SK-N-SH (cell line): ENCODE data around the gene LEO1. TPM values are rescaled to one million over a fixed set of nuclear protein-coding genes. Genes with fewer than 3 reads are reported as not detected.
A peak's percentile ranks its signal among the peaks of the same experiment; 100 is the strongest.

Source experiments
- CTCF ChIA-PET: fragments of 300-600, 350-600 bp; formaldehyde crosslinking; extraction: SDS; loops from one replicate; lab custom pipeline; 2021; lab: Yijun Ruan, JAX
- POLR2A ChIA-PET: fragments of 350-600 bp; sonication (Branson Sonifier 250); formaldehyde crosslinking; extraction: SDS; loops from one replicate; lab custom pipeline; 2020; ENCODE audit warnings: antibody characterized with exemption, inconsistent platforms; lab: Yijun Ruan, JAX
- DNase-seq: peaks from one replicate; pipeline ENCODE4 v3.0.0; 2012
- H2AFZ ChIP-seq: fragments of 200-600 bp; sonication (generic); 2 replicates; pipeline ENCODE4 v1.8.1; 2016; ENCODE audit warnings: antibody characterized with exemption, mild to moderate bottlenecking, low read depth
- H3F3A ChIP-seq: fragments of 200-600 bp; sonication (generic); replicated peaks from 2 replicates; pipeline ENCODE3; 2016; ENCODE audit warnings: antibody characterized with exemption, mild to moderate bottlenecking; ENCODE audit not compliant: insufficient read depth
- H3K27ac ChIP-seq, 2 experiments: fragments of 200-500 bp in 1 of 2; fragments of 200-600 bp in 1 of 2; sonication (Bioruptor generic) in 1 of 2; sonication (generic), shearing (Covaris generic) in 1 of 2; 2 replicates each; pipeline versions ENCODE4 v1.5.1 to v1.6.1; 2014 to 2016; ENCODE audit warnings: low read depth in 2 of 2, inconsistent platforms in 1 of 2, low read length in 1 of 2, mild to moderate bottlenecking in 1 of 2, mixed read lengths in 1 of 2
- H3K27me3 ChIP-seq: fragments of 200-600 bp; sonication (generic), shearing (Covaris generic); 2 replicates; pipeline ENCODE4 v1.6.1; 2016; ENCODE audit warnings: mixed run types; ENCODE audit not compliant: insufficient read depth
- H3K36me3 ChIP-seq, 2 experiments: fragments of 200-500 bp in 1 of 2; fragments of 200-600 bp in 1 of 2; sonication (Bioruptor generic) in 1 of 2; sonication (generic) in 1 of 2; replicated peaks in 1 of 2; 2 replicates each; pipeline versions ENCODE3 to v1.5.1; 2014 to 2016; ENCODE audit warnings: low read length in 1 of 2, mild to moderate bottlenecking in 1 of 2; ENCODE audit not compliant: insufficient read depth in 2 of 2, control insufficient read depth in 1 of 2
- H3K4me1 ChIP-seq, 2 experiments: fragments of 200-500 bp in 1 of 2; fragments of 200-600 bp in 1 of 2; sonication (Bioruptor generic) in 1 of 2; sonication (generic), shearing (Covaris generic) in 1 of 2; 2 replicates each; pipeline versions ENCODE4 v1.5.1 to v1.6.1; 2014 to 2016; ENCODE audit warnings: low read depth in 1 of 2, low read length in 1 of 2, mixed run types in 1 of 2; ENCODE audit not compliant: insufficient read depth in 2 of 2, control insufficient read depth in 1 of 2
- H3K4me2 ChIP-seq: fragments of 200-600 bp; sonication (generic), shearing (Covaris generic); 2 replicates; pipeline ENCODE4 v1.6.1; 2017; ENCODE audit warnings: mixed run types
- H3K4me3 ChIP-seq, 2 experiments: fragments of 200-500 bp in 1 of 2; fragments of 200-600 bp in 1 of 2; sonication (Bioruptor generic) in 1 of 2; sonication (generic), shearing (Covaris generic) in 1 of 2; 2 replicates each; pipeline versions ENCODE4 v1.5.1 to v1.8.1; 2014 to 2016; ENCODE audit warnings: low read depth in 2 of 2, inconsistent platforms in 1 of 2, low read length in 1 of 2, mild to moderate bottlenecking in 1 of 2, mixed read lengths in 1 of 2, moderate library complexity in 1 of 2
- H3K79me2 ChIP-seq: fragments of 200-600 bp; sonication (generic); 2 replicates; pipeline ENCODE4 v1.8.1; 2017; ENCODE audit warnings: mild to moderate bottlenecking; ENCODE audit not compliant: insufficient read depth
- H3K9ac ChIP-seq: fragments of 200-600 bp; sonication (generic); 2 replicates; pipeline ENCODE4 v1.6.1; 2017; ENCODE audit warnings: mixed run types
- H3K9me2 ChIP-seq: fragments of 200-600 bp; sonication (generic); 2 replicates; pipeline ENCODE4 v1.6.1; 2017; ENCODE audit warnings: mixed run types
- H3K9me3 ChIP-seq: fragments of 200-600 bp; sonication (generic); 2 replicates; pipeline ENCODE4 v1.6.1; 2017; ENCODE audit warnings: mixed run types, mild to moderate bottlenecking, moderate library complexity
- H4K20me1 ChIP-seq: fragments of 200-600 bp; sonication (generic); 2 replicates; pipeline ENCODE4 v1.6.1; 2017; ENCODE audit warnings: mild to moderate bottlenecking, mixed run types; ENCODE audit not compliant: insufficient read depth
- CHD2 ChIP-seq: fragments of 150-350 bp; IDR thresholded peaks from 2 replicates; pipeline ENCODE4 v1.6.1; 2018; ENCODE audit warnings: low read length; ENCODE audit not compliant: partially characterized antibody
- ELF1 ChIP-seq: IDR thresholded peaks from 2 replicates; pipeline ENCODE4 v1.4.0; 2012
- EP300 ChIP-seq, 2 experiments: IDR thresholded peaks; 2 replicates each; pipeline versions ENCODE4 v1.4.0 to v1.6.1; 2012; ENCODE audit warnings: borderline replicate concordance in 1 of 2, low read depth in 1 of 2, low read length in 1 of 2
- EZH2phosphoT487 ChIP-seq: fragments of 200-600 bp; sonication (generic); IDR thresholded peaks from 2 replicates; pipeline ENCODE4 v1.6.1; 2017; ENCODE audit warnings: low read depth, mixed run types, mild to moderate bottlenecking, antibody characterized with exemption, moderate library complexity, borderline replicate concordance
- FOSL2 ChIP-seq: IDR thresholded peaks from 2 replicates; pipeline ENCODE4 v1.4.0; 2012; ENCODE audit warnings: low read depth, mild to moderate bottlenecking, moderate library complexity, borderline replicate concordance
- FOXJ3 ChIP-seq: sonication (generic); formaldehyde crosslinking; IDR thresholded peaks from 2 replicates; pipeline ENCODE4 v1.5.1; 2020; ENCODE audit warnings: mild to moderate bottlenecking, missing genetic modification reagents
- FOXM1 ChIP-seq: IDR thresholded peaks from 2 replicates; pipeline ENCODE4 v1.4.0; 2012; ENCODE audit warnings: low read depth, mild to moderate bottlenecking
- GABPA ChIP-seq: IDR thresholded peaks from 2 replicates; pipeline ENCODE4 v1.4.0; 2012; ENCODE audit warnings: low read depth, mild to moderate bottlenecking
- JUND ChIP-seq: IDR thresholded peaks from 2 replicates; pipeline ENCODE4 v1.4.0; 2012
- MXI1 ChIP-seq: IDR thresholded peaks from 2 replicates; pipeline ENCODE4 v1.6.1; 2012; ENCODE audit warnings: mild to moderate bottlenecking, low read depth, low read length, improper control_type of control experiment
- NRF1 ChIP-seq: IDR thresholded peaks from 2 replicates; pipeline ENCODE4 v1.6.1; 2012; ENCODE audit warnings: low read depth, mild to moderate bottlenecking, low read length
- RCOR1 ChIP-seq: fragments of 150-350 bp; IDR thresholded peaks from 2 replicates; pipeline ENCODE4 v1.6.1; 2017; ENCODE audit warnings: antibody characterized with exemption, low read length
- RFX5 ChIP-seq: IDR thresholded peaks from 2 replicates; pipeline ENCODE4 v1.6.1; 2012; ENCODE audit warnings: mild to moderate bottlenecking, improper control_type of control experiment, low read length
- RXRA ChIP-seq: IDR thresholded peaks from 2 replicates; pipeline ENCODE4 v1.4.0; 2012; ENCODE audit warnings: low read depth, mild to moderate bottlenecking, borderline replicate concordance
- SMC3 ChIP-seq: IDR thresholded peaks from 2 replicates; pipeline ENCODE4 v1.6.1; 2012; ENCODE audit warnings: low read depth, low read length, improper control_type of control experiment
- TAF1 ChIP-seq: IDR thresholded peaks from 2 replicates; pipeline ENCODE4 v1.6.1; 2012; ENCODE audit warnings: low read depth, mild to moderate bottlenecking, low read length, moderate library complexity, borderline replicate concordance
- TCF12 ChIP-seq: IDR thresholded peaks from 2 replicates; pipeline ENCODE4 v1.4.0; 2012
- USF2 ChIP-seq: fragments of 150-350 bp; IDR thresholded peaks from 2 replicates; pipeline ENCODE4 v1.6.1; 2017; ENCODE audit warnings: antibody characterized with exemption, low read length, low read depth, borderline replicate concordance
- YY1 ChIP-seq: IDR thresholded peaks from 2 replicates; pipeline ENCODE4 v1.4.0; 2012; ENCODE audit warnings: low read depth, mild to moderate bottlenecking
- WGBS: methylation state at CpG from one replicate; pipeline ENCODE4 v1.1.6; 2017; ENCODE audit warnings: low lambda C conversion rate; 5-methylcytosine and 5-hydroxymethylcytosine counted together
- polyA plus RNA-seq, 3 experiments: library from polyadenylated mRNA; depleted of rRNA; stranded (reverse); fragments of >200 nt; gene quantifications; 2 replicates each; pipeline ENCODE4 v1.2.3, GENCODE V29; 2012
- TF ChIP-seq, protein P1 (sequence below): IDR thresholded peaks from 2 replicates; pipeline ENCODE4 v1.6.1; 2012; ENCODE audit warnings: mild to moderate bottlenecking, low read depth, low read length, moderate library complexity
- TF ChIP-seq, protein P2 (sequence below): IDR thresholded peaks from 2 replicates; pipeline ENCODE4 v1.4.0; 2012; ENCODE audit warnings: low read depth

The LEO1 gene
- polyA plus RNA-seq, 1 of the 3 experiments (the other 2 are of a cell fraction), result 6.7 TPM

- TF ChIP-seq, protein P1, sequence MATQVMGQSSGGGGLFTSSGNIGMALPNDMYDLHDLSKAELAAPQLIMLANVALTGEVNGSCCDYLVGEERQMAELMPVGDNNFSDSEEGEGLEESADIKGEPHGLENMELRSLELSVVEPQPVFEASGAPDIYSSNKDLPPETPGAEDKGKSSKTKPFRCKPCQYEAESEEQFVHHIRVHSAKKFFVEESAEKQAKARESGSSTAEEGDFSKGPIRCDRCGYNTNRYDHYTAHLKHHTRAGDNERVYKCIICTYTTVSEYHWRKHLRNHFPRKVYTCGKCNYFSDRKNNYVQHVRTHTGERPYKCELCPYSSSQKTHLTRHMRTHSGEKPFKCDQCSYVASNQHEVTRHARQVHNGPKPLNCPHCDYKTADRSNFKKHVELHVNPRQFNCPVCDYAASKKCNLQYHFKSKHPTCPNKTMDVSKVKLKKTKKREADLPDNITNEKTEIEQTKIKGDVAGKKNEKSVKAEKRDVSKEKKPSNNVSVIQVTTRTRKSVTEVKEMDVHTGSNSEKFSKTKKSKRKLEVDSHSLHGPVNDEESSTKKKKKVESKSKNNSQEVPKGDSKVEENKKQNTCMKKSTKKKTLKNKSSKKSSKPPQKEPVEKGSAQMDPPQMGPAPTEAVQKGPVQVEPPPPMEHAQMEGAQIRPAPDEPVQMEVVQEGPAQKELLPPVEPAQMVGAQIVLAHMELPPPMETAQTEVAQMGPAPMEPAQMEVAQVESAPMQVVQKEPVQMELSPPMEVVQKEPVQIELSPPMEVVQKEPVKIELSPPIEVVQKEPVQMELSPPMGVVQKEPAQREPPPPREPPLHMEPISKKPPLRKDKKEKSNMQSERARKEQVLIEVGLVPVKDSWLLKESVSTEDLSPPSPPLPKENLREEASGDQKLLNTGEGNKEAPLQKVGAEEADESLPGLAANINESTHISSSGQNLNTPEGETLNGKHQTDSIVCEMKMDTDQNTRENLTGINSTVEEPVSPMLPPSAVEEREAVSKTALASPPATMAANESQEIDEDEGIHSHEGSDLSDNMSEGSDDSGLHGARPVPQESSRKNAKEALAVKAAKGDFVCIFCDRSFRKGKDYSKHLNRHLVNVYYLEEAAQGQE, result no peak
Measured at GRCh38 chr15:51952805-51953204, 18.8 kb downstream of the LEO1 start (continued).

DNA sequence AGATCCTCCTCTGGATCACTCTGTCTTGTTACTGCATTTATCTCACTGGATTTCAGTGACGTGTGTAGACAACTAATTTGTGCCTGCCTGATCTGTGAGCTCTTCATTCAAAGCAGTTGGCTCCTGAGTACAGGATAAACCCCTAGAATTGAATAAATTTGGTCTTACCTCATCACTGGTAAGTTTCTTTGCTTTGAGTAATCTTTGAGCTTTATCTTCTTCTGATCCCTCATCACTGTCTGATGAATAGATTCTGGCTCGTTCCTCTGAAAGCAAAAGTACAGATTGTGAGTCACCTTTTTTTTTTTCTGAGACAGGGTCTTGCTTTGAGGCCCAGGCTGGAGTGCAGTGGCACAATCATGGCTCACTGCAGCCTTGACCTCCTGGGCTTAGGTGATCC lies 24.5 kb downstream of the LEO1 start:
- Histone ChIP-seq H3K79me2 (peaks cover 6% of the 10 kb centered on the region; the same call in 1 of the 2 replicates), H3K4me3 (no peak overlapping the region), H3K9ac (no peak overlapping the region), H3K9me2 (no peaks in the 10 kb centered on the region), H3K4me2 (no peak overlapping the region), H3K9me3 (no peaks in the 10 kb centered on the region), H3K27me3 (no peaks in the 10 kb centered on the region), H2AFZ (no peak overlapping the region), H3K27ac (no peak overlapping the region), H4K20me1 (no peaks in the 10 kb centered on the region), H3K4me1 (no peaks in the 10 kb centered on the region), H3K36me3 (peaks cover 70% of the 10 kb centered on the region in 2 experiments), H3F3A (no peaks in the 10 kb centered on the region)
- TF ChIP-seq CHD2 (no peak), RFX5 (no peak), FOXJ3 (no peak), TCF12 (no peak), JUND (0 out of 2 replicates have a peak, but pooled peaks have one; percentile 7), GABPA (no peak)
- 79% methylated on average over 2 of the region's 2 CpGs for WGBS
- POLR2A ChIA-PET, result no interaction called here
- no peak for DNase-seq
- CTCF ChIA-PET, result no interaction called here

GRCh38 chr15:51939216-51939615 lies 32.4 kb downstream of the LEO1 start:
- Histone ChIP-seq H3K9me2 (no peaks in the 10 kb centered on the region), H3K9me3 (no peaks in the 10 kb centered on the region), H3K4me3 (no peak overlapping the region), H3K79me2 (peaks cover 6% of the 10 kb centered on the region; the same call in 1 of the 2 replicates), H4K20me1 (no peaks in the 10 kb centered on the region), H3K27ac (peak overlapping the region in 1 of 2 experiments; percentile 52; a peak in 2 of 4 replicates), H3K4me2 (no peak overlapping the region), H3K9ac (no peak overlapping the region), H3K4me1 (no peaks in the 10 kb centered on the region), H3K36me3 (peaks cover 36 to 40% of the 10 kb centered on the region in 2 experiments), H3F3A (peaks cover 31% of the 10 kb centered on the region), H3K27me3 (no peaks in the 10 kb centered on the region), H2AFZ (no peak overlapping the region)
- TF ChIP-seq USF2, result no peak
- TF ChIP-seq ELF1, result no peak
- TF ChIP-seq CHD2, result no peak
- no peak for TF ChIP-seq GABPA
- no peak for TF ChIP-seq EP300 (IDR thresholded peaks at IDR 0.05; ENCODE audit: borderline replicate concordance in 1 of 2, low read depth in 1 of 2, low read length in 1 of 2)
- no peak for TF ChIP-seq RCOR1
- TF ChIP-seq EZH2phosphoT487, result no peak
- TF ChIP-seq TAF1, result no peak
- TF ChIP-seq NRF1, result no peak
- no peak for TF ChIP-seq MXI1
- TF ChIP-seq TCF12, result no peak
- TF ChIP-seq FOSL2, result no peak
- TF ChIP-seq, protein P2, sequence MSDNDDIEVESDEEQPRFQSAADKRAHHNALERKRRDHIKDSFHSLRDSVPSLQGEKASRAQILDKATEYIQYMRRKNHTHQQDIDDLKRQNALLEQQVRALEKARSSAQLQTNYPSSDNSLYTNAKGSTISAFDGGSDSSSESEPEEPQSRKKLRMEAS, result no peak
- TF ChIP-seq FOXM1, result no peak
- no peak for TF ChIP-seq SMC3
- TF ChIP-seq RXRA, result no peak
- no peak for TF ChIP-seq YY1
- POLR2A ChIA-PET, result no interaction called here
- CTCF ChIA-PET, result interaction anchor here (0.6 kb wide), 1 partner anchor 12 kb away, joined by 4 read pairs; no protein-coding TSS in a partner anchor
- DNase-seq, result no peak
